Limb (tissue), 2 donors: ENCODE results near the gene PRR20G.
"Not testable (repeated sequence)": the region's sequence is repeated elsewhere in the genome, so short reads cannot be mapped to it uniquely, and the experiment has no call there.

Experiments
- DNase-seq, 2 donors: peaks; one replicate each; pipeline ENCODE4 v3.0.0-alpha.2; 2016; ENCODE audit errors: extremely low spot score in 2 of 2

PRR20G gene

DNA sequence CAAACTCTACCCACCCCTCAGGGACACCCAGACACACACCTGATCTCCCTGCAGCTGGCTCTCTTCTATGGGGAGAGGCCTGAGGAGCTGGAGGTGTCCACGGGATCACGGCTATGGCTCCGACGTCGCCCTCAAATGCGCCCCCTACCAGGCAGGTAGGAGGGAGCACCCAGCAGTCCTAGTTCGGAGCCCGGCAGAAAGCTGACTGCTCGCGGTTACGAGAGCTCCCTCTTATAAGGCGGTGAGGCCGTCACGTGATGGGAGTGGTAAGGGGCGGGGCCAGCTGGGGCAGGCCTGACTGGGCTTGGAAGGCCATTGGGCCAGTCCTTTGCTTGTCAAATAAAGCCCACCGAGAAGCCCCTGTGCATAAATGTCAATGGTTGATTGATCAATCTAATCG is at the start of gene PRR20G:
Gene PRR20G, minus strand, starts transcription at position 207 of the 400 bp plus-strand sequence. CDS start 681 bp downstream, outside the sequence.
- no peak for DNase-seq

DNA sequence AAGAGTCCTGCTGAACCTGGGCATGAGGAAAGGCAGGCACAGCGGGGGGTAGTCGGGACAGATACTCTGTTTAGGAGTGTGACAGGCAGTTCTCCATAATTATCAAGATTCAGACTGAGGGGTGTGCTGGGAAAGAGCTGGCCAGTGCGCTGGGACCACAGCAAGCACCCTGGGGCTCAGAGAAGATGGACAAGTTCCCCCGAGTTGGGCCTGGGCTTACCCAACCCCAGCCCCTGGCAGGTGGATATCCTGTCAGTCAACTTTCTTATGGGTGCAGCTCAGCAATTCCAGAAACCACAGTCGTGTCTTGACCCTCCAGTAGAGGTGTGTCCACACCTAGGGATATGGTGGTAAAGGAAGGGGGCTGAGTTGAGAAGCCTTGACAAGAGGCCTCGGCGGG is 49.2 kb upstream of the PRR20G start:
- no peak for DNase-seq

DNA sequence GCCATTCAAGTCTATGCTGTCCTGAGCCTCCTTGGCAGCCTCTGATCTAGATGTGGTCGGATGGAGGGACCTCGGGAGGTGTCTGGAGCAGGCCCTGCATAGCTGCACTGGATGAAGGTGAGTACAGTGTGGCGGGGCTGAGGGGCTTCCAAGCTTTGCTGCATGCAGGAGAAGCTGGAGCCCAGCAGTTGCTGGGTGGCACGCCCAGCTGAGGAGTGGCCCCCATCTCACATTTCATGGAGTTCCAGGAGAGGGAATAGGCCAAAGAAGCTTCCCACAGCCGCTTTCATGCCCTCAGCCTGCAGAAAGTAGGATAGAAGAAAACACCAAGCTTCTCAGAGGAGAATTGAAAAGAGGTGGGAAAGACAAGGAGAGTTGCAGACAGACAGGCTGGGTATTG is 48.3 kb upstream of the PRR20G start:
- no peak for DNase-seq

DNA sequence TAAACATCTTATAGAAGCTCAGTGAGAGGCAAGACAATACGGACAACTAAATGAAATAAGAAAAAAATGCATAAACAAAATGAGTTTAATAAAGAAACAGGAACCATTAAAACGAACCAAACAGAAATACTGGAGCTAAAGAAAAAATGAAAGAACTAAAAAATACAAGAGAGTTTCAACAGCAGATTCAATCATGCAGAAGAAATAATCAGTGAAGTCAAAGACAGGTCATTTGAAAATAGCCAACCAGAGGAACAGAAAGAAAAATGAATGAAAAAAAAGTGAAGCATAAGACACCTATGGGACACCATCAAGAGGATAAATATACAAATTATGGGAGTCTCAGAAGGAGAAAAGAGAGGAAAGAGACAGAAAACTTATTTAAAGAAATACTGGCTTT is 42.5 kb upstream of the PRR20G start:
- DNase-seq = no peak

- DNase-seq = no peak
These were observed 41.9 kb upstream of the PRR20G start for GRCh38 chr3:127329631-127330285.

DNA sequence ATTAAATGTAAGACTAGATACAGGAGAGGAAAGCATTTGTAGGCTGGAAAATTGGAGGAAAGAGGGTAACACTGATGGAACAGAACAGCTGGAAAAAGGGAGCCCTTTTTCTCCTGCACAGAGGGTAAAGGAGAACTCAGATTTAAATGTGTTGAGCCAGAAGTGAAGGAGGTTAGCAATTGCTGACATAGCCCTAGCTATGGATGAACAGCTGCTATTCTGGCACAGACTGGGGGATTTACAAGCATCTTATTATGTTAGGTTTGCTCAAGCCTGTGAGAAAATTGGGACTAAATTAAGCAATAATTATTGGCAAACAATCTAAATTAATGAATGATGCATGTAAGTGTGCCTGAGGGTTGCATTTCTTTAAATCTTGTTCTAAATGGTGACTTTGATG is 40.6 kb upstream of the PRR20G start:
- peak in 1 of 2 donors; percentile 50 for DNase-seq

- no peak for DNase-seq
These were observed 38.5 kb upstream of the PRR20G start for GRCh38 chr3:127326341-127326740.

- DNase-seq = no peak
These were observed 37.7 kb upstream of the PRR20G start for GRCh38 chr3:127325629-127325961.

- no peak for DNase-seq
These were observed 37.2 kb upstream of the PRR20G start for GRCh38 chr3:127324913-127325628.

- no peak for DNase-seq
These were observed 36.2 kb upstream of the PRR20G start for GRCh38 chr3:127324076-127324475.

DNA sequence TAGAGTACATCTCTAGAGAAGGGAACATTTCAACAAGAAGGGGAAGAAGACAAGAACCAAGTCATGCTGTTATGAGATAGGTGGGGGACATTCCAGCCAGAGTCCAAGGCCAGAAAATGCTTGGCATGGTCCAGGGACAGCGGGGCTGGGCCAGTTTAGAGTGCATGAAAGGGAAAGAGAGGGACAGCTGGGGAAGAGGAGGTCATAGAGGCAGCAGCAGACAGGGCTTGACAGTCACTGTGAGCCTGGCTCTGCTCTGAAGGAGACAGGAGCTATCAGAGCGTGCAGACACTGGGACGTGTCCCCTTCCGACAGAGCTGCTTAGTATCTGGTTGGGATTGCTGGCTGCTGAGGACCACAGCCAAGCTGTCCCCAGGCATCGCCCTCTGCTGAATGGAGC is 35.7 kb upstream of the PRR20G start:
- DNase-seq = no peak

GRCh38 chr3:127321371-127321770 is 33.5 kb upstream of the PRR20G start:
- no peak for DNase-seq

DNA sequence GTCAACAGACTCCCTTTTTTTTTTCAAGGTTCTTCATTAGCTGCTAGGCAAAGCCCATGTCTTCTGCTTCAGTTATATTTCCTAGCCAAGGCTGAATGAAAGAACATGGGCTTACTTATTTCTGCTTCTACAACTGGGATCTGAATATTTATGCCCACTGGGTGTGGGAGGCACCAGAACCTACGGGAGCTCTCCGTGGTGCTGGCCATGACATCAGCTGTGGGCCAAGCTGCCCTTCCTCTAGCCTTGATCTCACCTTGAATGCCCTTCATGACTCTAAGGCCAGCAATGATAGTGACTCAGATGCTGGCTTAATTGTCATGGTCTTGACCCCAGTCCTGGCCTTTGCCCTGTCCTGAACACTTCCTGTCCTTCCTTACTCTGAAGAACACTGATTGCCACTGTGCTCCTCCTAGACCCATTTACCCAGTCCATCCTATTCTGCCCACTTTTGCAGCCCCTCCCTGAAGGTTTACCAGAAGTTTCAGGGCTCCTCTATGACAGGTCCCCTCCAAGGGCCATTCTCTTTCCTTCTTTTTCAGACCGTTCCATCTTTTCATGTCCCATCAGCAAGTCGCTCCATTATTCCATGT is 32.8 kb upstream of the PRR20G start:
- DNase-seq = no peak

- DNase-seq = no peak
These were observed 28.8 kb upstream of the PRR20G start for GRCh38 chr3:127316685-127317084.

- DNase-seq = no peak
These were observed 25.0 kb upstream of the PRR20G start for GRCh38 chr3:127312818-127313217.

- DNase-seq = not testable (repeated sequence)
These were observed 21.0 kb upstream of the PRR20G start for GRCh38 chr3:127308821-127309220.

- DNase-seq = no peak
These were observed 20.1 kb upstream of the PRR20G start for GRCh38 chr3:127307916-127308315.

GRCh38 chr3:127307112-127307835 is 19.4 kb upstream of the PRR20G start:
- no peak for DNase-seq

GRCh38 chr3:127306361-127307111 is 18.7 kb upstream of the PRR20G start:
- no peak for DNase-seq

GRCh38 chr3:127305499-127306060 is 17.7 kb upstream of the PRR20G start:
- DNase-seq = no peak

- no peak for DNase-seq
These were observed 16.4 kb upstream of the PRR20G start for GRCh38 chr3:127304121-127304744.
